H1 (cell line): ENCODE results near the gene PRMT1. TPM values are rescaled to one million over a fixed set of nuclear protein-coding genes. Genes with fewer than 3 reads are reported as not detected.

ENCODE experiments used
- CEBPB ChIP-seq: IDR thresholded peaks from 2 replicates; pipeline ENCODE4 v1.6.1; 2012; ENCODE audit warnings: low read depth, low read length
- CREB1 ChIP-seq: IDR thresholded peaks from 2 replicates; pipeline ENCODE4 v1.6.1; 2012; ENCODE audit warnings: inconsistent platforms
- FOSL1 ChIP-seq: IDR thresholded peaks from 2 replicates; pipeline ENCODE4 v1.6.1; 2011; ENCODE audit warnings: mild to moderate bottlenecking, low read depth, low read length, moderate library complexity; ENCODE audit not compliant: insufficient read depth
- HDAC6 ChIP-seq: IDR thresholded peaks from one replicate; pipeline ENCODE4 v1.7.1; 2012; ENCODE audit warnings: low read depth, mild to moderate bottlenecking, inconsistent platforms, low read length, moderate library complexity
- KDM1A ChIP-seq: fragments of 200-600, 300-600 bp; sonication (generic); IDR thresholded peaks from 2 replicates; pipeline ENCODE4 v1.7.1; 2016; ENCODE audit warnings: mild to moderate bottlenecking, low read length, borderline replicate concordance
- KDM5A ChIP-seq: fragments of 200-600 bp; IDR thresholded peaks from 2 replicates; pipeline ENCODE4 v1.7.1; 2012; ENCODE audit warnings: mild to moderate bottlenecking, low read length, inconsistent platforms, mixed read lengths
- NRF1 ChIP-seq: IDR thresholded peaks from 2 replicates; pipeline ENCODE4 v1.6.1; 2011; ENCODE audit warnings: mild to moderate bottlenecking, low read depth, low read length, improper control_type of control experiment
- RAD21 ChIP-seq, 2 experiments: IDR thresholded peaks in 1 of 2; conservative IDR thresholded peaks in 1 of 2; 2 replicates each; pipeline ENCODE4 v1.6.1; 2011; ENCODE audit warnings: low read depth in 2 of 2, low read length in 2 of 2, improper control_type of control experiment in 1 of 2, inconsistent platforms in 1 of 2, mild to moderate bottlenecking in 1 of 2, moderate library complexity in 1 of 2
- SAP30 ChIP-seq: fragments of 300-600 bp; sonication (generic); IDR thresholded peaks from 2 replicates; pipeline ENCODE4 v1.7.1; 2012; ENCODE audit warnings: low read length, moderate library complexity, mild to moderate bottlenecking, inconsistent platforms; ENCODE audit not compliant: insufficient read depth, insufficient replicate concordance
- SIN3A ChIP-seq, 2 experiments: IDR thresholded peaks in 1 of 2; conservative IDR thresholded peaks in 1 of 2; 2 replicates each; pipeline ENCODE4 v1.6.1; 2011 to 2012; ENCODE audit warnings: low read length in 2 of 2, improper control_type of control experiment in 1 of 2, low read depth in 1 of 2, mild to moderate bottlenecking in 1 of 2
- SIX5 ChIP-seq: IDR thresholded peaks from 2 replicates; pipeline ENCODE4 v1.6.1; 2011; ENCODE audit warnings: mild to moderate bottlenecking, low read depth, low read length
- SP1 ChIP-seq: IDR thresholded peaks from 2 replicates; pipeline ENCODE4 v1.6.1; 2011; ENCODE audit warnings: low read depth, low read length
- SP2 ChIP-seq: IDR thresholded peaks from 2 replicates; pipeline ENCODE4 v1.6.1; 2012; ENCODE audit warnings: mild to moderate bottlenecking, low read length, inconsistent platforms
- TAF1 ChIP-seq: IDR thresholded peaks from 2 replicates; pipeline ENCODE4 v1.6.1; 2011; ENCODE audit warnings: mild to moderate bottlenecking, low read depth, low read length
- TAF7 ChIP-seq: optimal IDR thresholded peaks from 2 replicates; pipeline ENCODE3; 2011; ENCODE audit warnings: low read depth, mild to moderate bottlenecking, inconsistent platforms, low read length, moderate library complexity, borderline replicate concordance
- YY1 ChIP-seq: IDR thresholded peaks from 2 replicates; pipeline ENCODE4 v1.6.1; 2011; ENCODE audit warnings: low read depth, mild to moderate bottlenecking, low read length
- ZNF274 ChIP-seq: IDR thresholded peaks from 2 replicates; pipeline ENCODE4 v1.7.0; 2012; ENCODE audit warnings: low read length, borderline replicate concordance; ENCODE audit errors: extremely low read depth
- polyA plus RNA-seq, 7 experiments: library from polyadenylated mRNA; depleted of rRNA in 3 of 7; stranded (reverse) in 5 of 7; unstranded in 2 of 7; fragments of >200 nt in 5 of 7; fragments of 200-250 nt in 2 of 7; gene quantifications; 1 replicate in 5 of 7; 2 replicates in 1 of 7; 4 replicates in 1 of 7; pipeline versions ENCODE4 v1.2.1 to v1.2.3, GENCODE V29; 2011 to 2013; ENCODE audit warnings: missing spikeins in 2 of 7, mixed read lengths in 2 of 7
- total RNA-seq: library from RNA; stranded (reverse); fragmentation: NEBNext Ultra II Directional; extraction: Animal tissue kit (Norgen Biotek cat#: 25700); gene quantifications from 2 replicates; pipeline ENCODE4 v1.2.1, GENCODE V29; 2021
- TF ChIP-seq, protein P1 (sequence below), 3 experiments: IDR thresholded peaks; 1 replicate in 2 of 3; 2 replicates in 1 of 3; pipeline versions ENCODE4 v1.5.1 to v1.6.1; 2011; ENCODE audit warnings: low read length in 3 of 3, mild to moderate bottlenecking in 3 of 3, inconsistent platforms in 2 of 3, low read depth in 1 of 3, moderate library complexity in 1 of 3; ENCODE audit not compliant: insufficient read depth in 1 of 3; ENCODE audit errors: control extremely low read depth in 1 of 3
- TF ChIP-seq, protein P2 (sequence below): IDR thresholded peaks from 2 replicates; pipeline ENCODE4 v1.6.1; 2012; ENCODE audit warnings: low read length, inconsistent platforms
- TF ChIP-seq, protein P3 (sequence below): IDR thresholded peaks from 2 replicates; pipeline ENCODE4 v1.6.1; 2012; ENCODE audit warnings: inconsistent platforms

PRMT1 gene
- total and polyA plus RNA-seq, 2 of the 8 experiments (the other 6 are each of a cell fraction or from before 2014, with no cell fraction given), result 561 to 1,215 TPM

DNA sequence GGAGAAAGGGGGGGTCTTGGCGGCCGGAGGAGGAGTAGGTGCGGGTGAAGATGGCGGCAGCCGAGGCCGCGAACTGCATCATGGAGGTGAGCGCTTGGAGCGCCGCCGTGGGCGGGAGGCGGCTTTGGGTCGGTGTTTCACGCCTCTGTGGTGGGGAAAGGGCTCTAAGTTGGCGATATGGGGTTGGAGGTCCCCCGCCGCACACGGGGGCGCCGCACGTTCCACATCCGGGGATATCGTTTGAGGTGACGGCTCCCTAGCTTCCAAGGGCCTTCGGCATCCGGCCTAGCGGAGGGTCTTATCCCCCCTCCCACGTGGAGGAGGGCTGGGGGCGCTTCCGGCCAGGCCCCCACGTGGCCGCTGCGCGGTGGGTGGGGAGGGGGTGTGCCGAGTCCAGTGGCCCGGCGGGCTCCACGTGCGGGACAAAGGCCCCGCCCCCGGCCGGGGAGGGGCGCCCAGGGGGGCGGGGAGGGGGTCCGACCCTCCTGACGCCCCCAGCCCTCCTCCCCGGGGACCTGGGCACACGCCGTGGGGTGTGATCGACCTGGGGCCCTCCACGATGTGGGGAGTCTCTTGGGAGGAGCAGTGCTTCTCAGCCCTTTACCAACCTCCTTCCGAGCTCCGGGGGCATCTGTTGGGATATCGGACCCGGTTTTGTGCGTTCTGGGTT lies at the start of gene PRMT1 (continued):
- TF ChIP-seq, protein P1, sequence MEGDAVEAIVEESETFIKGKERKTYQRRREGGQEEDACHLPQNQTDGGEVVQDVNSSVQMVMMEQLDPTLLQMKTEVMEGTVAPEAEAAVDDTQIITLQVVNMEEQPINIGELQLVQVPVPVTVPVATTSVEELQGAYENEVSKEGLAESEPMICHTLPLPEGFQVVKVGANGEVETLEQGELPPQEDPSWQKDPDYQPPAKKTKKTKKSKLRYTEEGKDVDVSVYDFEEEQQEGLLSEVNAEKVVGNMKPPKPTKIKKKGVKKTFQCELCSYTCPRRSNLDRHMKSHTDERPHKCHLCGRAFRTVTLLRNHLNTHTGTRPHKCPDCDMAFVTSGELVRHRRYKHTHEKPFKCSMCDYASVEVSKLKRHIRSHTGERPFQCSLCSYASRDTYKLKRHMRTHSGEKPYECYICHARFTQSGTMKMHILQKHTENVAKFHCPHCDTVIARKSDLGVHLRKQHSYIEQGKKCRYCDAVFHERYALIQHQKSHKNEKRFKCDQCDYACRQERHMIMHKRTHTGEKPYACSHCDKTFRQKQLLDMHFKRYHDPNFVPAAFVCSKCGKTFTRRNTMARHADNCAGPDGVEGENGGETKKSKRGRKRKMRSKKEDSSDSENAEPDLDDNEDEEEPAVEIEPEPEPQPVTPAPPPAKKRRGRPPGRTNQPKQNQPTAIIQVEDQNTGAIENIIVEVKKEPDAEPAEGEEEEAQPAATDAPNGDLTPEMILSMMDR (IDR thresholded peaks at IDR 0.05; ENCODE audit: control extremely low read depth in 1 of 3, insufficient read depth in 1 of 3, low read depth in 1 of 3, low read length in 3 of 3), result no peak
- TF ChIP-seq SAP30 (no peak), SIN3A (conservative IDR thresholded peaks at IDR 0.05 in 1 of 2, IDR thresholded peaks at IDR 0.05 in 1 of 2; ENCODE audit: low read depth in 1 of 2, low read length in 2 of 2) (peak; percentile 61 to 78; a peak in 2 of 4 replicates), SIX5 (no peak), YY1 (peak; percentile 93), HDAC6 (no peak), TAF7 (peak; percentile 61), KDM5A (no peak), SP2 (no peak), NRF1 (no peak), CEBPB (no peak), KDM1A (no peak), TAF1 (peak; percentile 90), RAD21 (IDR thresholded peaks at IDR 0.05 in 1 of 2, conservative IDR thresholded peaks at IDR 0.05 in 1 of 2; ENCODE audit: low read depth in 2 of 2, low read length in 2 of 2) (no peak), FOSL1 (no peak), SP1 (no peak), ZNF274 (no peak), CREB1 (0 out of 2 replicates have a peak, but pooled peaks have one; percentile 6)
- TF ChIP-seq, protein P2, sequence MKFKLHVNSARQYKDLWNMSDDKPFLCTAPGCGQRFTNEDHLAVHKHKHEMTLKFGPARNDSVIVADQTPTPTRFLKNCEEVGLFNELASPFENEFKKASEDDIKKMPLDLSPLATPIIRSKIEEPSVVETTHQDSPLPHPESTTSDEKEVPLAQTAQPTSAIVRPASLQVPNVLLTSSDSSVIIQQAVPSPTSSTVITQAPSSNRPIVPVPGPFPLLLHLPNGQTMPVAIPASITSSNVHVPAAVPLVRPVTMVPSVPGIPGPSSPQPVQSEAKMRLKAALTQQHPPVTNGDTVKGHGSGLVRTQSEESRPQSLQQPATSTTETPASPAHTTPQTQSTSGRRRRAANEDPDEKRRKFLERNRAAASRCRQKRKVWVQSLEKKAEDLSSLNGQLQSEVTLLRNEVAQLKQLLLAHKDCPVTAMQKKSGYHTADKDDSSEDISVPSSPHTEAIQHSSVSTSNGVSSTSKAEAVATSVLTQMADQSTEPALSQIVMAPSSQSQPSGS, result no peak; the same call in 1 of the 2 replicates
- TF ChIP-seq, protein P3, sequence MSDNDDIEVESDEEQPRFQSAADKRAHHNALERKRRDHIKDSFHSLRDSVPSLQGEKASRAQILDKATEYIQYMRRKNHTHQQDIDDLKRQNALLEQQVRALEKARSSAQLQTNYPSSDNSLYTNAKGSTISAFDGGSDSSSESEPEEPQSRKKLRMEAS, result peak; percentile 97
